ENCODE data around the gene TRIM71.

The TRIM71 gene

GRCh38 chr3:32869513-32870047, 51.8 kb downstream of the TRIM71 start:
- DNase-seq, result no peak

DNA sequence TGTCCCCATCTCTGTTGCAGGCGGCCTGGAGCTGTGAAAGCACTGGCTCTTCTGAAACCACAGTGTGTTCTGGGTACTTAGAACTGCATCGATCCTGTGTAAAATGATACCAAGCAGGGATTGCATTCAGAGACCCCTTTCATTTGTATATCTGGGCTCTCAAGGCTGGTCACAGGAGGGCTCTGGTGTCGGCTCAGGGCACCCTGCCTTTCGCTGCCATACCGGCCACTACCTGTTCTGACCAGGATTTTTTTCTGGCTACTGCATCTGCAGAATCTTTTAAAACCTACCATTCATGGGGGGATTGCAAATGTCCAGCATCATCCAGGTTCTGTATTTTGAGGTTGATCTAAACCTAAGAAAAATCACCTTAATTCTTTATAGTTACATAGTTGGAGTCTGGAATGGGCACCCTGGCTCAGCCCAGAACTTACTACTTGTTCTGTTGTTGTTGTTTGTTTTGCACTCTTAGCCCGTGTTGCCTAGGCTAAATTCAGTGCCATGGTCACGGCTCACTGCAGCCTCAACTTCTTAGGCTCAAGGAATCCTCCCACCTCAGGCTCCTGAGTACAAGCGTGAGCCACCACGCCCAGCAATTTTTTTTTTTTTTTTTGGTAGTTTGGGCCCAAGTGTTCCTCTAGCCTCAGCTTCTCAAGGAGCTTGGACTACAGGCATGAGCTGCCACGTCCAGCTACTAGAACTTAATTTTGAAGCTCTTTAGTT, 52.7 kb downstream of the TRIM71 start:
- DNase-seq, result no peak

DNA sequence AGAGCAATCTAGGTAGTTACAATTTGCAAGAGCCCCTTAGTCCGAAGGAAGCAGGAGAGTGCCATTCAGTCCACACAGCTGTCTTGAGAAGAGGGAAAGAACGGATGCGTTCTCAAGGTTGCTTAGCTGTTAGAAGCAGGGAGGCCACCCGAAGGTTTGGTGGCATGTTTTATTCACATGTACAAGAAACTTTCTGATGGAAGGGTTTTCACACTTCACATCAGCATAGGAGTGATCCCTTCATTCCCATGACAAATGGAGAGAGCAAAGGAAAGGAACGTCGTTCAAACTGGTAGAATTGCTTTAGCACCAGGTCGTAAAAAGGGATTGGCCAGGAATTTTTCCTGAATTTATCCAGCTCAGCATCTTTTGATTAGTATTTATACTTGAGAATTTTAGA, 53.5 kb downstream of the TRIM71 start:
- no peak for DNase-seq

DNA sequence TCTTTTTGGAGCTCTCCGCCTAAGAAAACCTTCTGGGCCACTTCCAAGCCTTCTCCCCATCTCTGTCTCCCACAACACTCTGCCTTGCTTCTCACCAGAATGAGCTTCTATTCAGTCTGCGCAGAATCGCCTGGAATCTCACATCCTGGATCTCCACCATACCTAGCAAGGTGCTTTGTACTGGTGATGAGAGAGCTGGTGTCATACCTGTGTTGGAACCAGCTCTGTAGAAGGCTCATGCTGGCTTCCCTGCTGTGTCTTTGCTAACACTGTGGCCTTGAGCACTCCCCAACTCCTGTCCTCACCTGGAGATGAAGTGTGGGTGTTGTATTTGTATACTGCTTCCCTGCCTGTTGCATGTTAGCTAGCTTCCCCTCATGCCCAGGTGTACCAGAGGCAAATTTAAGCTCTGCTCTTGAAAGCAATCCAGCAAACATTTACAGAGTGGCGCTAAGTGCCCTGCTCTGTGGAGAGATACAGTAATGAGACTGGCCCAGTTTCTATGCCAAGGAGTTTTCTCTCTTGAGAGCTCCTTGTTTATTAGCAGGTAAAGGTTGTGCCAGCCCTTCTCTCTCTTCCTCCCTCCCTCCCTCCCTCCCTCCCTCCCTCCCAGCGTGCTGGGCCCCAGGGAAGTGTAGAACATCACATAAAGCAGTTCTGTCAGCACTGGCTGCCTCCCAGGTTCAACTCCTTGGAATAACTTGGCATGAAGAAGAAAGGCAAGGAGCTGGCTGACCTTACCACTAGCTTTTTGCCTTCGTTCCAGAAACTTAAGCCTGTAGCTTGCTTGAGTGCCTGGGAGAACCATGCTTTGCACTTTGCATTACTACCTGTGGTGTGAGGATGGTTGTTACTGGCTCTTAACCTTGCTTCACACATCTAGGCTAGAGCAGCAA, 54.9 kb downstream of the TRIM71 start:
- DNase-seq, result no peak

DNA sequence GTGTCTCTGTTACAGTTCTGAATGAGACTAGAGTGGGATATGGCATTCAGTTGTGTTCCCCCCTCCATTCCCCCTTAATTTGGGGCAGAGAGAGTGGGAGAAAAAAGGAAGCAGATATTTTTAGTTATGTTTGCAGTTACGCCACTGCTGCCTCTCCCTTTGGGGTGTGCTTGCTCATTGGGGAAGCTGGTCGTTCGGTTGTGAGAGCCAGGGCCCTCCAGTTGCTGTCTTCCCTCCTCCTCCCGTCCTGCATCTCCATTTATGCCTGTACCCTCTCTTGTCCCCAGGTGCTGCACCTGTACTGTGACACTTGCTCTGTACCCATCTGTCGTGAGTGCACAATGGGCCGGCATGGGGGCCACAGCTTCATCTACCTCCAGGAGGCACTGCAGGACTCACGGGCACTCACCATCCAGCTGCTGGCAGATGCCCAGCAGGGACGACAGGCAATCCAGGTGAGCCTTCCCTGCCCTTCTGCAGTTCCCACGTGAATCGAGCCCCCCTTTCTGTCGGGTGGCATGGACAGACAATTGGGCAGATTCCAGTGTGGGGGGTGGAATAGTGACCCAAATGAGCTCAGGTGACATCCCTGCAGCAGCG, 55.8 kb downstream of the TRIM71 start:
- no peak for DNase-seq

DNA sequence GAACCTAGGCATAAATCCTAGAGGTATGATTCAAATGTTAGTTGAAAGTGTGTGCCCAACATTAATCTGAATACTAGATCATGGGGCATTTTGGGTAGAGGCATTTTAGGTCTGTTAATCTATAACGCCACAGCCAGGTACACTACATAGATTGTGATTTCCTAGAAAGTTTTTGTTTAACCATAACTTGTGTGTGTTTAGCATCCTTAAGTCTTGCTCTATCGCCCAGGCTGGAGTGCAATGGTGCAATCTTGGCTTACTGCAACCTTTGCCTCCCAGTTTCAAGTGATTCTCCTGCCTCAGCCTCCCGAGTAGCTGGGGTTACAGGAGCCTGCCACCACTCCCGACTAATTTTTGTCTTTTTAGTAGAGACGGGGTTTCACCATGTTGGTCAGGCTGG, 59.1 kb downstream of the TRIM71 start:
- no peak for DNase-seq

DNA sequence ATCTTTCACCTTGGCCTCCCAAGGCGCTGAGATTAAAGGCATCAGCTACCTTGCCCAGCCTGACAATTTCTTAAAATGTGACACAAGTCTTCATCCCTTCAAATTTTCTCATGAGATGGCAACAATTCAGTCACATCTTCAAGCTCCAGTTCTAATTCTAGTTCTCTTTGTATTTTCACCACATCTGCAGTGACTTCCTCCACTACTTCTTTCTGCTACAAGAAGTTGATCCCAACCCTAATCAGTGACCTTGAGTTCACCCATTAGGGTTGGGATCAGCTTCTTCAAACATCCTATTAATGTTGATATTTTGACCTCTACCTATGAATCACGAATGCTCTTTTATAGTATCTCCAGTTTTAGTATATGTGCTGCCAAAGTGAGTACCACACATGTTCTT, 59.8 kb downstream of the TRIM71 start:
- DNase-seq, result no peak

GRCh38 chr3:32880225-32880624, 62.4 kb downstream of the TRIM71 start:
- no peak for DNase-seq

- no peak for DNase-seq
Measured at GRCh38 chr3:32881624-32882023, 63.8 kb downstream of the TRIM71 start.

GRCh38 chr3:32882189-32882588, 64.4 kb downstream of the TRIM71 start:
- no peak for DNase-seq

GRCh38 chr3:32882603-32883025, 64.8 kb downstream of the TRIM71 start:
- DNase-seq, result no peak

GRCh38 chr3:32883817-32884216, 66.0 kb downstream of the TRIM71 start:
- no peak for DNase-seq

- no peak for DNase-seq
Measured at GRCh38 chr3:32884591-32884990, 66.8 kb downstream of the TRIM71 start.

DNA sequence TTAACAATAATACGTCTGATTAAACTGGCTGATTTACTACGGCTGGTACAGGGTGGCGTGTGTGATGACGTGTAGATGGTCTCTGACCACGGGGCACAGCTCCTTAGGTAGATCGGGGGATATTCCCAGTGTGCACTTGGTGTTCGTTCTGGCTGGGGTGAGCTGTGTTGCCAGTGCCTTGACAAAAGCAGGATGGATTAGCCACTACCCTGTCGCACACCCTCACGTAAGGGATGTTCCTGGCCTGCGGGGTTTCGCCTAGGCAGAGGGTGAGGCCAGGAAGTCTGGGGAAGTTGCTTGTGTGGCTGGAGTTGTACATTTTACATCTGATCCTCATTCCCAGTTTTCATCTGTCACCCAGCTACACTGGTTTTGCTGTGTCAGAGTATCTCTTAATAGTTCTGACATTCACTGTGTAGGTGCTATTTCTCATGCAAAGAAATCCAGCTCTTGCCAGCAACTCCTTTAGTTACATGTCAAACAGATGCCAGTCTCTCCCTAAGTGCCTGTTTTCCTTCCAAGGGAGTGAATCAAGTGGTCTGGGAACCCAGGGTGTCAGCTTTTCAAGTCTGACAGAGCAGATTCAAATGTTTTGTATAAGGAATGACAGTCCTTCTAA, 67.6 kb downstream of the TRIM71 start:
- DNase-seq, result no peak

DNA sequence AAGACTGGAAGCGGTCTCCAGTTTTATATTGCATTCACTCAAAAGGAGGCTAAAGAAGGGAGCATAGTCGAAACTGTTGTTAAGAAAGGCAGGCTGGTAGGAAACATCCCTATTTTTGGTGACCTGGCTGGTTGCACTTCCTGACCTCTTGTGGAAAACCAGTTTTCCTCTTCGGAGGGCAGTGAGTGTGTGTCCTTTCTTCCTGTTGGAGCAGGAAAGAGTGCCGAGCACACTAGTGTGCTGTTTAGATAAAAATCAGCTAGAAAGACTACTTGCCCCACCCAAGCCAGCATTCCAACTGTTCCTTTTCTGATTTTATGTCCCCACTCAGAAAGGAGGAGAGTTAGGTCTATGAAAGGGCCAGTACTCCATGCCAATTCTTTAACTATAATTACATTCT, 68.5 kb downstream of the TRIM71 start:
- no peak for DNase-seq

- DNase-seq, result no peak
Measured at GRCh38 chr3:32886911-32887310, 69.1 kb downstream of the TRIM71 start.

DNA sequence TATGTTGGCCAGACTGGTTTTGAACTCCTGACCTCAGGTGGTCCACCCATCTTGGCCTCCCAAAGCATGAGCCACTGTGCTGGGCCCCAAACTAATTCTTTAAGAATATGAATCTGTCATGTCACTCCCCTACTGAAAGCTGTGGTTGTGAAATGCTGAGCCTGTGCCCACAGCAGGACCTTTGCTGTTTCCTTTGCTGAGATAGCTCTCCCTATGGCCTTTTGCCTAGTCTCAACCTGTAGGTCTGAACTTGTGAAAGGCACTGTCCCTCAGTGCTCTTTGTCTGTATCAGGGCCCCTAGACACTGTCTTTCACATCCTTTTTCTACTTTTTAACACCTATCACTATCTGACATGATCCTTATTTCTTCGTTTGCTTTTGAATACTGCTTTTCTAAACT, 70.9 kb downstream of the TRIM71 start:
- no peak for DNase-seq

GRCh38 chr3:32890420-32891276, 72.9 kb downstream of the TRIM71 start:
- no peak for DNase-seq

- DNase-seq, result no peak
Measured at GRCh38 chr3:32891365-32891764, 73.6 kb downstream of the TRIM71 start.

DNA sequence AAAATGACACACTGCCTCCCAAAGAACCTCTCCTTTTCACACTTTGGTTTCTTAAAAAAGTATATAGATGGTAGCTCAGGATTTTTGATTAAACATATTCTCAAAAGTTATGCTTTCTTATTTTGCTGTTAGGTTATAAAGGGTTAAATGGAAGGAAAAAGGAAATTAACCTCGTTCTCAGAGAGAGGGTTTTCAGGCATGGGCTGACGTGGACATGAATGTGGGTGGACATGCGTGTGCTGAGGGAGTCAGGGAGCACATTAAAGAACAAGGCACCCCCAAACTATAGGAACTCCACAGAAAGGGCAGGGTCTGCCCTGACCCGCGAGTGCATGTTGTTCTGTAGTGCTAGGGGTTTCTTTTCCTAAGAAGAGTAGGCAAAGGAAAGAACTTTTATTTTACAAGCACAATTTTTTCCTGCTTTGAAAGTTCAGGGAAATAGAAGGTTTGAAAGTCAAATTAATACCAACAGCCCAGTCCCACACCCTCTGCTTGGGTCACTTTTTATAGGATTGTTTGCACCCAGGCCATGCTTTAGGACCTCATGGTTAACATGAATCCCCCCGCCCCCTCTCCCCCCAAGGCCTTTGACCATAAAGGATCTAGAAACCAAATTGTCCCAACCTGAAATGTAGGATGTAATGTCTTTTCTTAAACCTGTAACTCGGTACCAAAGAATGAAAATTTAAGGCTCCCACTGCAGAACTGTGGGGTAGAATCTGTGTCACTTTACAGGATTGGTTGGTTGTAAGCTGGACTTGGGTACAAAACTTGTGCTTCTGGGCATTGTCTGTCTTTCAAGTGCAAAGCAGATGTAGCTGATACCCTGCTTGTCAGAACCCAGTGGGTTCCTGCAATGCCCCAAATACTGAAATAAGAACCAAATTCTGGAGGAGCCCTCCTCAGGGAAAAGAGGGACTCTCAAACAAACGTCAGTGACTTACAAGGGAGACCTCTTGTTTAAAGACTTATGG, 75.1 kb downstream of the TRIM71 start:
- DNase-seq, result no peak

DNA sequence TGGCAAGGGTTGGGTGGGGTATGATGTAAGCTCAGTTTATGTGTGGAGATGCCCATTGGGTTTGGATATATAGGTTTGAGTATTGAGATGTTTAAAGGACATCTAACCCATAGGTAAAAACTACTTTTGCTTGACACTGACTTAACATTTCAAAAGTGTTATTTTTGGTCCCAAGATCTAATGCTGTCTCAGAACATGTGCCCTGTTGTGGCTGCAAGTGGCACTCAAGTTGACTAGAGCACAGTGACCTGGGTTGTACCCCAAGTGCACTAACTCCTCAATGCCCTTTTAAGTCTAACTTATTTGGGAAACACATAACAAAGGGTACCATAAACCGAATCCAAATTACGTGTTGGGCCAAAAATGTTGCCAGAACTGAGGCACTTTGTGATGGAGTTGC, 77.2 kb downstream of the TRIM71 start:
- DNase-seq, result no peak

All from NCI-H446 (cell line).